ENCODE data around the gene LRRC8E.

LRRC8E gene

GRCh38 chr19:7874897-7875273 lies 13.4 kb upstream of the LRRC8E start:
- Histone ChIP-seq H3K4me3 (ENCODE audit: insufficient read depth, low read depth, low read length, poor library complexity, severe bottlenecking) (peak overlapping the region; percentile 32), H3K4me1 (ENCODE audit: control insufficient read depth, insufficient read depth, low read length, poor library complexity, severe bottlenecking) (peaks cover 34% of the 10 kb centered on the region), H3K27ac (ENCODE audit: insufficient read depth, low read length, poor library complexity, severe bottlenecking) (no peak overlapping the region), H3K27me3 (replicated peaks; ENCODE audit: control insufficient read depth, insufficient read depth, low read length, poor library complexity, severe bottlenecking) (peaks cover 19% of the 10 kb centered on the region), H3K9me3 (ENCODE audit: control insufficient read depth, low read length) (no peaks in the 10 kb centered on the region), H3K36me3 (ENCODE audit: control insufficient read depth, insufficient read depth, low read length) (no peaks in the 10 kb centered on the region)
- DNase-seq: no peak

DNA sequence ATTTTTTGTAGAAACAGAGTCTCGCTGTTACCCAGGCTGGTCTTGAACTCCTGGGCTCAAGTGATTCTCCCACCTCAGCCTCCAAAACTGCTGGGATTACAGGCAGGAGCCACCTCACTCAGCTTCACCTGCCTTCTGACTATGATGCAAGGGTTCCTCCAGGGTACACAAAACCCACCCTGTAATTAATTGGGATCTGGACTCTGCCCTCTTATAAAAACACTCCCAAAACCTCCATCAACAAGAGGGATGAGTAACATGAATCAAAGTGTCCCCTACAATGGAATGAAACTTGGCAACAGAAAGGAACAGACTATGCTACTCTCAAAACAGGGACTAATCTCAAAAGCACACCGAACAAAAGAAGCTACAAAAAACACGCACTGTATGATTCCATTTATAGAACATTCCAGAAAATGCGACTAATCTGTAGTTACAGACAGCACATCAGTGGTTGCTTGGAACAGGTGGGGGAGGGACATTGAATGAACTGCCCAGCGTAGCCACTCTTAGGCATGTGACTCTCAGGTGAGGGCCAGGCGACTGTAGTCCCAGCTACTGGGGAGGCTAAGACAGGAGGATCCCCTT lies 11.0 kb upstream of the LRRC8E start:
- Histone ChIP-seq H3K9me3 (ENCODE audit: control insufficient read depth, low read length) (no peaks in the 10 kb centered on the region), H3K27me3 (replicated peaks; ENCODE audit: control insufficient read depth, insufficient read depth, low read length, poor library complexity, severe bottlenecking) (peaks cover 17% of the 10 kb centered on the region), H3K4me1 (ENCODE audit: control insufficient read depth, insufficient read depth, low read length, poor library complexity, severe bottlenecking) (peaks cover 20% of the 10 kb centered on the region), H3K36me3 (ENCODE audit: control insufficient read depth, insufficient read depth, low read length) (no peaks in the 10 kb centered on the region), H3K4me3 (ENCODE audit: insufficient read depth, low read depth, low read length, poor library complexity, severe bottlenecking) (no peak overlapping the region), H3K27ac (ENCODE audit: insufficient read depth, low read length, poor library complexity, severe bottlenecking) (no peak overlapping the region)
- DNase-seq: no peak

DNA sequence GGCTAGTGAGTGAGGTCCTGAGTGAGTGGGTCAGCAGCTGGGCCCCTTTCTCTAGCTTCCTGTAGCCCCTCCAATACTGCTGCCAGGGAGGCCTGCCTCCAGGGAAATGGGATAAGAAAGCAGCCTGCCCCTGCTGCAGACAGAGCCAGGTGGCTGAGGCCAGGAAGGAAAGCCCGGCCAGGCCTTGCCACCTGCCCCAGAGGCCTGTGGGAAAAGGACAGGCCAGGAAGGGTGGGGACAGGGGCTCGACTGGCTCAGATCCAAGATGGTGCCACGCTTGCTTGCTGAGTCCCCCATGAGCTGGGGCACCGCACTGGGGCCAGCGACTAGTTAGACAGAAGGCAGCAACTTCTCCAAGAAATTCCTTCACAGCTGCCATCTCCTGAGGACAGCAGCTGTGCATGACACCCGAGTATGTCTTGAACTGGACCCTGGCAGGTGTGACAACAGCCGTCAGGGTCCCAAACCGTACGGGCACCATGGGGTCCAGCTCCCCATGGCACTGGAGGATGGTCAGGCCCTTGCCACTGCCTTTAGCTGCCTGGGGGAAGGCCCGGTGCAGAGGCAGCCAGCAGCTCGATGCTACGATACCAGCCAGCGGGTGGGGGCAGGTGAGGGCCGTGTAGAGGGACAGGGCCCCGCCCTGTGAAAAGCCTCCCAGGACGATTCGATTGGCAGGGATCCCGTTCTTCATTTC lies 9.1 kb upstream of the LRRC8E start:
- no peaks in the 10 kb centered on the region for H3K36me3 ChIP-seq (ENCODE audit: control insufficient read depth, insufficient read depth, low read length)
- H3K27me3 ChIP-seq (replicated peaks; ENCODE audit: control insufficient read depth, insufficient read depth, low read length, poor library complexity, severe bottlenecking): no peaks in the 10 kb centered on the region
- H3K9me3 ChIP-seq (ENCODE audit: control insufficient read depth, low read length): no peaks in the 10 kb centered on the region
- H3K4me3 ChIP-seq (ENCODE audit: insufficient read depth, low read depth, low read length, poor library complexity, severe bottlenecking): no peak overlapping the region
- no peak for DNase-seq
- H3K27ac ChIP-seq (ENCODE audit: insufficient read depth, low read length, poor library complexity, severe bottlenecking): no peak overlapping the region
- H3K4me1 ChIP-seq (ENCODE audit: control insufficient read depth, insufficient read depth, low read length, poor library complexity, severe bottlenecking): peaks cover 7% of the 10 kb centered on the region

- Histone ChIP-seq H3K27ac (ENCODE audit: insufficient read depth, low read length, poor library complexity, severe bottlenecking) (no peak overlapping the region), H3K36me3 (ENCODE audit: control insufficient read depth, insufficient read depth, low read length) (no peaks in the 10 kb centered on the region), H3K9me3 (ENCODE audit: control insufficient read depth, low read length) (no peaks in the 10 kb centered on the region), H3K4me3 (ENCODE audit: insufficient read depth, low read depth, low read length, poor library complexity, severe bottlenecking) (no peak overlapping the region), H3K4me1 (ENCODE audit: control insufficient read depth, insufficient read depth, low read length, poor library complexity, severe bottlenecking) (peaks cover 2% of the 10 kb centered on the region), H3K27me3 (replicated peaks; ENCODE audit: control insufficient read depth, insufficient read depth, low read length, poor library complexity, severe bottlenecking) (no peaks in the 10 kb centered on the region)
- DNase-seq: no peak
Observed at GRCh38 chr19:7879836-7880235, 8.5 kb upstream of the LRRC8E start.

GRCh38 chr19:7881910-7882309 lies 6.4 kb upstream of the LRRC8E start:
- Histone ChIP-seq H3K27me3 (replicated peaks; ENCODE audit: control insufficient read depth, insufficient read depth, low read length, poor library complexity, severe bottlenecking) (no peaks in the 10 kb centered on the region), H3K36me3 (ENCODE audit: control insufficient read depth, insufficient read depth, low read length) (no peaks in the 10 kb centered on the region), H3K4me1 (ENCODE audit: control insufficient read depth, insufficient read depth, low read length, poor library complexity, severe bottlenecking) (no peaks in the 10 kb centered on the region), H3K9me3 (ENCODE audit: control insufficient read depth, low read length) (no peaks in the 10 kb centered on the region), H3K27ac (ENCODE audit: insufficient read depth, low read length, poor library complexity, severe bottlenecking) (no peak overlapping the region), H3K4me3 (ENCODE audit: insufficient read depth, low read depth, low read length, poor library complexity, severe bottlenecking) (no peak overlapping the region)
- DNase-seq: no peak

- Histone ChIP-seq H3K27ac (ENCODE audit: insufficient read depth, low read length, poor library complexity, severe bottlenecking) (no peak overlapping the region), H3K4me1 (ENCODE audit: control insufficient read depth, insufficient read depth, low read length, poor library complexity, severe bottlenecking) (peaks cover under 1% of the 10 kb centered on the region), H3K9me3 (ENCODE audit: control insufficient read depth, low read length) (no peaks in the 10 kb centered on the region), H3K27me3 (replicated peaks; ENCODE audit: control insufficient read depth, insufficient read depth, low read length, poor library complexity, severe bottlenecking) (peaks cover 2% of the 10 kb centered on the region), H3K36me3 (ENCODE audit: control insufficient read depth, insufficient read depth, low read length) (no peaks in the 10 kb centered on the region), H3K4me3 (ENCODE audit: insufficient read depth, low read depth, low read length, poor library complexity, severe bottlenecking) (no peak overlapping the region)
- DNase-seq: no peak
Observed at GRCh38 chr19:7883105-7883504, 5.2 kb upstream of the LRRC8E start.

DNA sequence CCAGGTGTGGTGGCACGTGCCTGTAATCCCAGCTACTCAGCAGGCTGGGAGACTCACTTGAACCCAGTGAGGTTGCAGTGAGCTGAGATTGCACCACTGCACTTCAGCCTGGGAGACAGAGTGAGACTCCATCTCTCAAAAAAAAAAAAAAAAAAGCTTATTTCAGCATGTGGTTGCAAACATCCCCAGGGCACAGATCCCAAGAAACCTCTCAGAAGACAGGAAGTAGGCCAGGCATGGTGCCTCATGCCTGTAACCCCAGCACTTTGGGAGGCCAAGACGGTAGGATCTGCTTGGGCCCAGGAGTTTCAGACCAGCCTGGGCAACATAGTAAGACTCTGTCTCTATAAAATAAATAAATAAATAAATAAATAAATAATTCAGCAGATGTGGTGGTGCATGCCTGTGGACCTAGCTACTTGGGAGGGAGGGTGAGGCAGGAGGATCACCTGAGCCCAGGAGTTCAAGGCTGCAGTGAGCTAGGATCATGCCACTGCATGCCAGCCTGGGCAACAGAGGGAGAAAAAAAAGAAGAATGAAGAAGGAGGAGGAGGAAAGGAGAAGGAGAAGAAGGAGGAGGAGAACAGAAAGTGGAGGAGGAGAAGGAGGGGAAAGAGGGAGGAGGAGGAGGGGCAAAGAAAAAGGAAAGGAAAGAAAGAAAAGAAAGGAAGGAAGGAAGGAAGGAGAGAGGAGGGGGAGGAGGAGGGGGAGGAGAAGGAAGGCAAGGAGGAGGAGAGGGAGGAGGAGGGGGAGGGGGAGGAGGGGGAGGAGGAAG lies 4.3 kb upstream of the LRRC8E start:
- no peak overlapping the region for H3K4me3 ChIP-seq (ENCODE audit: insufficient read depth, low read depth, low read length, poor library complexity, severe bottlenecking)
- peaks cover 6% of the 10 kb centered on the region for H3K4me1 ChIP-seq (ENCODE audit: control insufficient read depth, insufficient read depth, low read length, poor library complexity, severe bottlenecking)
- H3K27me3 ChIP-seq (replicated peaks; ENCODE audit: control insufficient read depth, insufficient read depth, low read length, poor library complexity, severe bottlenecking): peaks cover 8% of the 10 kb centered on the region
- no peaks in the 10 kb centered on the region for H3K9me3 ChIP-seq (ENCODE audit: control insufficient read depth, low read length)
- H3K36me3 ChIP-seq (ENCODE audit: control insufficient read depth, insufficient read depth, low read length): no peaks in the 10 kb centered on the region
- no peak overlapping the region for H3K27ac ChIP-seq (ENCODE audit: insufficient read depth, low read length, poor library complexity, severe bottlenecking)
- no peak for DNase-seq

- Histone ChIP-seq H3K27ac (ENCODE audit: insufficient read depth, low read length, poor library complexity, severe bottlenecking) (no peak overlapping the region), H3K4me1 (ENCODE audit: control insufficient read depth, insufficient read depth, low read length, poor library complexity, severe bottlenecking) (peaks cover 6% of the 10 kb centered on the region), H3K9me3 (ENCODE audit: control insufficient read depth, low read length) (no peaks in the 10 kb centered on the region), H3K27me3 (replicated peaks; ENCODE audit: control insufficient read depth, insufficient read depth, low read length, poor library complexity, severe bottlenecking) (peaks cover 8% of the 10 kb centered on the region), H3K4me3 (ENCODE audit: insufficient read depth, low read depth, low read length, poor library complexity, severe bottlenecking) (no peak overlapping the region), H3K36me3 (ENCODE audit: control insufficient read depth, insufficient read depth, low read length) (no peaks in the 10 kb centered on the region)
- no peak for DNase-seq
Observed at GRCh38 chr19:7885818-7886217, 2.5 kb upstream of the LRRC8E start.

DNA sequence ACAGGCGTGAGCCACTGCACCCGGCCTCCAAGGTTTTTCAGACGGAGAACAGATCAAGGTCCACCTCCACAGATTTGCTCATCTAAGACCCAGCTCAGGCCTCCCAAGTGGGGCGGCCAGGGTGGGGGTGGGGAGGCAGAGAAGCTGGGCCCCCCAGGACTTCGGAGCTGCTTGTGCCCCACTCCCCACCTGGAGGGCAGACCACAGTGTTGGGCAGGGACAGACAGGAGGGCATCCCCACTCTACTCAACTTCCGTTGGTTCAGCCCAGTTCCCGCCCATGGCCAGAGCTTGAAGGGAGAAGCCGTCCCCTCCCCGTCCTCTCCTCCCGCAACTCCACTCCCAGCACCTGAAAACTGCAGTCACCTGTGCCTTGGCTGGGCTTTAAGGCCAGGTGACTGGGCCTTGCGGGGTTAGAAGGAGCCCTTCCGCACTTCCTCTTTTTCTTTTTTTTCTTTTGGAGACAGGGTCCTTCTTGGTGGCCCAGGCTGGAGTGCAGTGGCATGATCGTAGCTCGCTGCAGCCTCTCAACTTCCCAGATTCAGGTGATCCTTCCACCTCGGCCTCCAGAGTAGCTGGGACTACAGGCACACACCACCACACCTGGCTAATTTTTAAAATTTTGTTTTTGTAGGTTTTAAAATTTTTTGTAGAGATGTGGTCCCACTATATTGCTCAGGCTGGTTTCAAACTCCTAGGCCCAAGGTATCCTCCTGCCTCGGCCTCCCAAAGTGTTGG lies 734 bp upstream of the LRRC8E start:
- Histone ChIP-seq H3K4me1 (ENCODE audit: control insufficient read depth, insufficient read depth, low read length, poor library complexity, severe bottlenecking) (peaks cover 6% of the 10 kb centered on the region), H3K4me3 (ENCODE audit: insufficient read depth, low read depth, low read length, poor library complexity, severe bottlenecking) (no peak overlapping the region), H3K36me3 (ENCODE audit: control insufficient read depth, insufficient read depth, low read length) (no peaks in the 10 kb centered on the region), H3K27me3 (replicated peaks; ENCODE audit: control insufficient read depth, insufficient read depth, low read length, poor library complexity, severe bottlenecking) (peaks cover 8% of the 10 kb centered on the region), H3K9me3 (ENCODE audit: control insufficient read depth, low read length) (no peaks in the 10 kb centered on the region), H3K27ac (ENCODE audit: insufficient read depth, low read length, poor library complexity, severe bottlenecking) (no peak overlapping the region)
- no peak for DNase-seq
